ENCODE data around the gene RHBDL3. TPM values are rescaled to one million over a fixed set of nuclear protein-coding genes. Genes with fewer than 3 reads are reported as not detected.

The RHBDL3 gene
- total and polyA plus RNA-seq, 2 donors (not counting 1 experiment from before 2014, with no cell fraction given) = not detected

DNA sequence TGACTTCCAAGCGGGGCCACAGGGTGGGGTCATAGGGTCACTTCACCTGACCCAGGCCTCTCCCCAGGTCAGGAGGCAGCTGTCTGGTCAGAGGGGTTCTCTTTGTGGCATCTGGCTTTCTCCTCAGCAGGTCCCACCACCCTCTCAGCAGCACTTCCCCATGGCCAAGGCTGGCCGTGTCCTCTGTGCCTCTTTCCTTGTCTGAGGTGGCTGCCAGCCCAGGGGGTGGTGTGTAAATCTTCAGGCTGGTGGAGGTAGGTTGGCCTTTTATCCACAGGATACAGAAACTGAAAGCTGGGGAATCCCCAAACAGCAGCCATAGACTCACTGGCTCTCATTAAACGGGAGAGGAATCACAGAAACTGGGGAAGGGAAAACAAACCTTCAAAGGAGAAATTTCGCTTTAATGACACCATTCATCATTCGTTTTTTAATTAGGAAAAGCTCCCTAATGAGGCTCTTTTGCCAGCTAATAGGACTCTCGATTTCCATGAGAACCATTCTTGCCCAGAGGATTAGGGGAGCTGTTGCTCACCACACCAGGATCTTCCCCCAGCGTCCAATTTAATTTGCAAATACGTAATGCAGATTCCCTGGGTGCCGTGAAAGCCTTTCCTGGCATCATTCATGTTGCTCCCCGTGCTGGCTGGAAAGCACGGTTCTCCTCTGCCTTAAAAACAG lies 58.3 kb downstream of the RHBDL3 start:
- H3K27me3 Mint-ChIP-seq = no peaks in the 10 kb centered on the region
- no peak for ATAC-seq (ENCODE audit: low read depth)
- peaks cover 15 to 21% of the 10 kb centered on the region in 2 donors for H3K4me1 ChIP-seq (ENCODE audit: control insufficient read depth in 2 of 2, insufficient read depth in 2 of 2, low read length in 2 of 2)
- WGBS (ENCODE audit: insufficient coverage) = 61% methylated on average over 8 of the region's 11 CpGs
- H3K4me3 Mint-ChIP-seq = peak overlapping the region; percentile 37
- peak overlapping the region; percentile 58 for H3K4me2 ChIP-seq (replicated peaks; ENCODE audit: low read depth, low read length, poor library complexity, severe bottlenecking)
- H3K36me3 ChIP-seq (replicated peaks in 1 of 2; ENCODE audit: control extremely low read depth in 1 of 2, control insufficient read depth in 1 of 2, extremely low read depth in 1 of 2, insufficient read depth in 2 of 2, low read length in 1 of 2) = no peaks in the 10 kb centered on the region
- H3K27me3 ChIP-seq (replicated peaks in 1 of 4; ENCODE audit: control extremely low read depth in 1 of 4, control insufficient read depth in 3 of 4, insufficient read depth in 4 of 4, low read length in 3 of 4) = no peaks in the 10 kb centered on the region
- no peak overlapping the region for H3K27ac Mint-ChIP-seq
- H3K9me3 Mint-ChIP-seq (ENCODE audit: insufficient read depth) = no peaks in the 10 kb centered on the region
- H3K4me3 ChIP-seq (ENCODE audit: control extremely low read depth in 1 of 5, extremely low read depth in 1 of 5, insufficient read depth in 1 of 5, low read depth in 2 of 5, low read length in 4 of 5) = peak overlapping the region in 2 of 5 experiments; percentile 29 to 35
- no peaks in the 10 kb centered on the region for H3K9me3 ChIP-seq (ENCODE audit: control extremely low read depth in 1 of 3, control insufficient read depth in 2 of 3, insufficient read depth in 1 of 3, low read length in 2 of 3)
- TF ChIP-seq, protein P1, sequence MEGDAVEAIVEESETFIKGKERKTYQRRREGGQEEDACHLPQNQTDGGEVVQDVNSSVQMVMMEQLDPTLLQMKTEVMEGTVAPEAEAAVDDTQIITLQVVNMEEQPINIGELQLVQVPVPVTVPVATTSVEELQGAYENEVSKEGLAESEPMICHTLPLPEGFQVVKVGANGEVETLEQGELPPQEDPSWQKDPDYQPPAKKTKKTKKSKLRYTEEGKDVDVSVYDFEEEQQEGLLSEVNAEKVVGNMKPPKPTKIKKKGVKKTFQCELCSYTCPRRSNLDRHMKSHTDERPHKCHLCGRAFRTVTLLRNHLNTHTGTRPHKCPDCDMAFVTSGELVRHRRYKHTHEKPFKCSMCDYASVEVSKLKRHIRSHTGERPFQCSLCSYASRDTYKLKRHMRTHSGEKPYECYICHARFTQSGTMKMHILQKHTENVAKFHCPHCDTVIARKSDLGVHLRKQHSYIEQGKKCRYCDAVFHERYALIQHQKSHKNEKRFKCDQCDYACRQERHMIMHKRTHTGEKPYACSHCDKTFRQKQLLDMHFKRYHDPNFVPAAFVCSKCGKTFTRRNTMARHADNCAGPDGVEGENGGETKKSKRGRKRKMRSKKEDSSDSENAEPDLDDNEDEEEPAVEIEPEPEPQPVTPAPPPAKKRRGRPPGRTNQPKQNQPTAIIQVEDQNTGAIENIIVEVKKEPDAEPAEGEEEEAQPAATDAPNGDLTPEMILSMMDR (IDR thresholded peaks at IDR 0.05) = no peak
- no peak for TF ChIP-seq EZH2 (IDR thresholded peaks at IDR 0.05; ENCODE audit: borderline replicate concordance, insufficient read depth, low read depth, low read length, poor library complexity, severe bottlenecking)
- CTCF ChIA-PET = interaction anchor here (1.1 to 1.3 kb wide), 2 partner anchors 10 to 71 kb away, joined by 3 read pairs; no protein-coding TSS in a partner anchor
- no peaks in the 10 kb centered on the region for H3K79me2 ChIP-seq (ENCODE audit: control insufficient read depth, insufficient read depth, low read length)
- intact Hi-C loops (cut with micrococcal nuclease) = no loop called here
- H3K27ac ChIP-seq (ENCODE audit: low read length in 2 of 2) = no peak overlapping the region
- peak overlapping the region; percentile 62 for H2AFZ ChIP-seq (ENCODE audit: insufficient read depth, low read depth, low read length, poor library complexity, severe bottlenecking)
- peaks cover 19% of the 10 kb centered on the region for H3K4me1 Mint-ChIP-seq
- DNase-seq = peak; percentile 46
- POLR2A ChIA-PET = no interaction called here
- H3K9ac ChIP-seq (ENCODE audit: low read length) = peak overlapping the region; percentile 30
- H4K20me1 ChIP-seq (ENCODE audit: control insufficient read depth, insufficient read depth, low read length, poor library complexity, severe bottlenecking) = no peaks in the 10 kb centered on the region

- Mint-ChIP-seq H3K27ac (no peak overlapping the region), H3K9me3 (ENCODE audit: insufficient read depth) (no peaks in the 10 kb centered on the region), H3K27me3 (no peaks in the 10 kb centered on the region), H3K4me1 (peaks cover 8% of the 10 kb centered on the region), H3K4me3 (no peak overlapping the region)
- DNase-seq (no peak), ATAC-seq (ENCODE audit: low read depth) (no peak)
- H3K27me3 ChIP-seq (replicated peaks in 1 of 4; ENCODE audit: control extremely low read depth in 1 of 4, control insufficient read depth in 3 of 4, insufficient read depth in 4 of 4, low read length in 3 of 4) = no peaks in the 10 kb centered on the region
- no peak overlapping the region for H3K27ac ChIP-seq (ENCODE audit: low read length in 2 of 2)
- H2AFZ ChIP-seq (ENCODE audit: insufficient read depth, low read depth, low read length, poor library complexity, severe bottlenecking) = no peak overlapping the region
- H3K4me3 ChIP-seq (ENCODE audit: control extremely low read depth in 1 of 5, extremely low read depth in 1 of 5, insufficient read depth in 1 of 5, low read depth in 2 of 5, low read length in 4 of 5) = no peak overlapping the region
- intact Hi-C loops (cut with micrococcal nuclease) = no loop called here
- no peak overlapping the region for H3K9ac ChIP-seq (ENCODE audit: low read length)
- ChIA-PET CTCF (interaction anchor here (2.3 kb wide), 1 partner anchor 9 kb away, joined by 9 read pairs; no protein-coding TSS in a partner anchor), POLR2A (no interaction called here)
- no peaks in the 10 kb centered on the region for H3K36me3 ChIP-seq (replicated peaks in 1 of 2; ENCODE audit: control extremely low read depth in 1 of 2, control insufficient read depth in 1 of 2, extremely low read depth in 1 of 2, insufficient read depth in 2 of 2, low read length in 1 of 2)
- H3K9me3 ChIP-seq (ENCODE audit: control extremely low read depth in 1 of 3, control insufficient read depth in 2 of 3, insufficient read depth in 1 of 3, low read length in 2 of 3) = no peaks in the 10 kb centered on the region
- H3K79me2 ChIP-seq (ENCODE audit: control insufficient read depth, insufficient read depth, low read length) = no peaks in the 10 kb centered on the region
- peaks cover 9 to 10% of the 10 kb centered on the region in 2 donors for H3K4me1 ChIP-seq (ENCODE audit: control insufficient read depth in 2 of 2, insufficient read depth in 2 of 2, low read length in 2 of 2)
- H3K4me2 ChIP-seq (replicated peaks; ENCODE audit: low read depth, low read length, poor library complexity, severe bottlenecking) = no peak overlapping the region
- TF ChIP-seq, protein P1 (IDR thresholded peaks at IDR 0.05) = no peak
- no peak for TF ChIP-seq EZH2 (IDR thresholded peaks at IDR 0.05; ENCODE audit: borderline replicate concordance, insufficient read depth, low read depth, low read length, poor library complexity, severe bottlenecking)
- no peaks in the 10 kb centered on the region for H4K20me1 ChIP-seq (ENCODE audit: control insufficient read depth, insufficient read depth, low read length, poor library complexity, severe bottlenecking)
- WGBS (ENCODE audit: insufficient coverage) = 100% methylated on average over 1 of the region's 1 CpG
Observed at GRCh38 chr17:32327911-32328310, 62.3 kb downstream of the RHBDL3 start.

Data from B cell (primary cell).